Stimulated activated naive CD8-positive, alpha-beta T cell treated with anti-CD3 and anti-CD28 coated beads, Interleukin-15, amount 100 ng/mL, for 72 hours (primary cell): Measurements from ENCODE around the gene SLC6A20.
A peak's percentile ranks its signal among the peaks of the same experiment; 100 is the strongest.

Source experiments
- ATAC-seq: fragments of 150-1000 bp; cut with Tn5 transposase; 2 replicates; pipeline ENCODE4 v1.10.0; 2021; ENCODE audit warnings: mild to moderate bottlenecking, moderate library complexity
- DNase-seq, 2 donors: peaks; one replicate each; pipeline ENCODE4 v3.0.0; 2021 to 2022
- H3K27ac Mint-ChIP-seq, 2 donors: one replicate each; pipeline ENCODE4 v1.8.0; 2022; ENCODE audit warnings: mild to moderate bottlenecking in 2 of 2, mixed read lengths in 2 of 2, moderate library complexity in 2 of 2
- H3K27me3 Mint-ChIP-seq: one replicate; pipeline ENCODE4 v1.8.0; 2022; ENCODE audit warnings: mixed read lengths
- H3K4me1 Mint-ChIP-seq: one replicate; pipeline ENCODE4 v1.8.0; 2022; ENCODE audit warnings: mild to moderate bottlenecking, mixed read lengths
- H3K4me3 Mint-ChIP-seq, 2 donors: one replicate each; pipeline ENCODE4 v1.8.0; 2022; ENCODE audit warnings: mild to moderate bottlenecking in 2 of 2, mixed read lengths in 2 of 2, moderate library complexity in 1 of 2
- H3K9me3 Mint-ChIP-seq, 2 donors: one replicate each; pipeline ENCODE4 v1.8.0; 2022; ENCODE audit warnings: mixed read lengths in 2 of 2

The SLC6A20 gene

DNA sequence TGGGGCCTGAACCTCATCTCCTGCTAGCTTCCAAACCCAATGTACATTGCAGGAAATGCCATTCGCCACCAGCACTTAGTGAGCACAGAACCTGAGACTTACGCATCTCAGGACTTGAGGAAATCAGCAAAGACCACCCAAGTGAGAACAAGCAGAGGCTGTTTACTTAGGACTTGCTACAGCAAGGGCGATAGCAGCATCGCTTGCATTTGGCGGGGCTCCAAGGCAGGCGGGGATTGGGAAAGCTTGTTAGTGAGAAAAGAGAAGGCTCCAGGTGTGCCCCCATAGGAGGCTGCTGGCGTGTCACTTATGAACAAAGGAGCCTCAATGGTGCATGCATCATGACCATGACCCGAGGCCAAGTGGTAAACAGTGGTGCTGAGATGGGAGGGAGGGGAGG, 19.7 kb downstream of the SLC6A20 start:
- H3K4me3 Mint-ChIP-seq, result no peak overlapping the region
- no peak for ATAC-seq
- H3K27me3 Mint-ChIP-seq, result peaks cover 62% of the 10 kb centered on the region
- H3K27ac Mint-ChIP-seq, result no peak overlapping the region
- peaks cover 18% of the 10 kb centered on the region for H3K4me1 Mint-ChIP-seq
- H3K9me3 Mint-ChIP-seq, result no peaks in the 10 kb centered on the region
- DNase-seq, result no peak

DNA sequence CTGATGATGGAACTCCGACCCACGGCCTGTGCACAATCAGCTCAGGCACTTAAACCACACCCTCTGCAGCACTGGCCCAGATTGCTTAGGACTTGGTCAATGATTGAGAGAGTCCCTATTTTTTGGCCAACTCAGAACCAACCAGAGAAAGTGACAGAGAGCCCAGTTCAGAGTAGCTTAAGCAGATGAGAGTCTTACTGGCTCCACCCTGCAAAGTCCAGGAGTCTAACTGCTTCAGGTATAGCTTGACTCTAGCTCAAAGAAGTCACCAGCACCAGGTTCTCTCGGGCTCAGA, 20.1 kb downstream of the SLC6A20 start:
- Mint-ChIP-seq H3K27ac (no peak overlapping the region), H3K27me3 (peaks cover 66% of the 10 kb centered on the region), H3K4me1 (peaks cover 19% of the 10 kb centered on the region), H3K9me3 (no peaks in the 10 kb centered on the region), H3K4me3 (no peak overlapping the region)
- ATAC-seq, result no peak
- DNase-seq, result no peak

GRCh38 chr3:45775571-45776300, 20.6 kb downstream of the SLC6A20 start:
- Mint-ChIP-seq H3K4me1 (peaks cover 19% of the 10 kb centered on the region), H3K9me3 (no peaks in the 10 kb centered on the region), H3K27ac (no peak overlapping the region), H3K4me3 (no peak overlapping the region), H3K27me3 (peaks cover 71% of the 10 kb centered on the region)
- no peak for ATAC-seq
- no peak for DNase-seq

DNA sequence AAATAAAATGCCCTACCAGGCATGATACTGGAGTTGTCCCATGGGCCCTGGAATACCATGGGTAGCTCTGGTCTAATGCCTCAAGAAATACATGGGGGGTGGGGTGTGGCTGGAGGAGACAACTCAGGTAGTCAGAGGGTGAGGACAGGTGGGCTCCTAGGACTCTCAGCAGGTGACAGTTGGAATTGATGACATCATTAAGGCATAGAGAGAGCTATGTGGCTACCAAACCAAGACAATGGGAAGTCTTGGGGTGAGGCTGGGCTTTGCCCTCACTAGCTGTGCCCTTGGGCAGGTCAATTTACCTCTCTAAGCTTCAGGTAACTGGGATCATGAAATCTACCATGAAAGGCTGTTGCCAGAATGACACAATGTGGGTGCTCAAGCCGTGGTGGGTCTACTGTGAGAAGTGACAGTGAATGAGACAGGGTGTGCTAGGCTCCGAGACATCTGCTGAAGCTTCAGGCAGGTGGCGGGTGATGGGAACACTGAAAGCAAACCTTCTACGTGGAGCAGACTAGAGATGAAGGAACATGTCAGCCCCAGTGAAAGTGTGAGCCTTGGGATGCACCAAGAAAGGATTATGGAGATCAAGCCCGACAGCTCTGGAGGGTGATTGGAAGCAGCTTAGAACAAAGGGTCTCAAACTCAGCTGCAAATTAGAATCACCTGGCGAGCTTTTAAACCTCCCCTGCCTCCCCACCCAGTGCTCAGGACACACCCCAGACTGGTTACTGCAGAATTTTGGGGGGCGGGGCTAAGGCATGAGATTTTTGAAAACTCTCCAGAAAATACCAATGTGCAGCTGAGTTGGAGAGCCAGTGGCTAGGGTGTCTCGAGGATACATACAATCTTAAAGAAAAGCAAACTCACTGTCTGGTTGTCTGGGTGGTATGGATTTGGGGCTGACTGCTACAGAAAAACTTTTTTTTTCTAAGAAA, 21.5 kb downstream of the SLC6A20 start:
- DNase-seq (no peak), ATAC-seq (no peak)
- Mint-ChIP-seq H3K4me3 (no peak overlapping the region), H3K9me3 (no peaks in the 10 kb centered on the region), H3K27me3 (peaks cover 80% of the 10 kb centered on the region), H3K27ac (no peak overlapping the region), H3K4me1 (peaks cover 19% of the 10 kb centered on the region)

GRCh38 chr3:45773714-45774449, 22.5 kb downstream of the SLC6A20 start:
- ATAC-seq (no peak), DNase-seq (no peak)
- no peaks in the 10 kb centered on the region for H3K9me3 Mint-ChIP-seq
- no peak overlapping the region for H3K27ac Mint-ChIP-seq
- peaks cover 86% of the 10 kb centered on the region for H3K27me3 Mint-ChIP-seq
- peaks cover 19% of the 10 kb centered on the region for H3K4me1 Mint-ChIP-seq
- no peak overlapping the region for H3K4me3 Mint-ChIP-seq

- Mint-ChIP-seq H3K27ac (no peak overlapping the region), H3K4me1 (peaks cover 19% of the 10 kb centered on the region), H3K4me3 (no peak overlapping the region), H3K27me3 (peaks cover 86% of the 10 kb centered on the region), H3K9me3 (no peaks in the 10 kb centered on the region)
- DNase-seq, result no peak
- no peak for ATAC-seq
These were observed 23.3 kb downstream of the SLC6A20 start for GRCh38 chr3:45773072-45773471.

DNA sequence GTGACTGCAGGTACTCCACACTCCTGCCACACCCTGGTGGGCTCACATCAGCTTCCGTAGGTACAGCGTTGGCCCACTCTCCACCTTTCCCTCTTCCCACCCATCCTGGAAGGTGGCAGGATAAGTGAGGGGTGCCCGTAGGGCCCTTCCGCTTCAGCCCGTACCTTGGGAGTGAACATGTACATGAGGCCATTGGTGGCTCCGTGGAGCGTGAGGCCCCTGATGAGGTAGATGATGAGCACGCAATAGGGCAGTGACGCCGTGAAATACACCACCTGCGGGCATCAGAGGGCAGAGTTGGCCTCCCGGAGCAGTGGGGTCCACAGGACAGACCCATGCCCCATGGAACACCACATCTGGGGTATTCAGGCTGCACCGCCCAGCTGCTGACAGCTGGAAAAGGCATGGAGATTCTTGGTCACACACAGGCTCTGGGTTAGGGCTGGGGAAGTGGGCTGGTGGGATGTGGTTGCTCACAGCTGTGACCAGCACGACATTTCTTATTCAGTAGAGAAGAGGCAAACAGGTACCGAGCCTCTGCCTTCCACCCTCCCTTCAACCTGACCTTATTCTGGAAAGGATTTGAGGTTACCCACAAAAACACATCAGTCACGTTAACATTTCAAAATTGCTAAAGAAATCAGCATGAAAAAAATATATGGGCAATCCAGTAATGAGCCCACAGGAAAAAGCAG, 23.8 kb downstream of the SLC6A20 start:
- DNase-seq (peak; percentile 28 to 39), ATAC-seq (peak; percentile 92)
- Mint-ChIP-seq H3K27ac (no peak overlapping the region), H3K4me3 (no peak overlapping the region), H3K27me3 (peaks cover 89% of the 10 kb centered on the region), H3K4me1 (peaks cover 19% of the 10 kb centered on the region), H3K9me3 (peaks cover 0 to 4% of the 10 kb centered on the region in 2 donors)

DNA sequence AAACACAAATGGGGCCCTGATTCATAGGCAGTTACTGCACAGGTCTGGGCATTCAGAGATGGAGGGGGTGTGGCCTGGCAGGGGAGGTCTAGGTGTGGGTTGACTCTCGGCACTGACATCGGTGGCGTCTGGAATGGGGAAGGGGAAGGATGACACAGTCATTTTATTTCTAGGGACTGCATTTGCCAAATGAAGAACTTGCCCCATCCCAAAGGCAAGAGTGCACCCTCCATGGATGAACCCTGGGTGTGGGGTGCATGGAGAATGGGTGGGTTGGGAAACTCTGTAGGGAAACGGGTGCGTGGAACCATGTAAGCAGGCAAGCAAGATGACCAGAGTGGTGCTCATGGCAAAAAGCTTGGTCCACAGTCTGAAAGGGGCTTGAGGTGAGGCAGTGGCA, 24.5 kb downstream of the SLC6A20 start:
- peaks cover 0 to 7% of the 10 kb centered on the region in 2 donors for H3K9me3 Mint-ChIP-seq

DNA sequence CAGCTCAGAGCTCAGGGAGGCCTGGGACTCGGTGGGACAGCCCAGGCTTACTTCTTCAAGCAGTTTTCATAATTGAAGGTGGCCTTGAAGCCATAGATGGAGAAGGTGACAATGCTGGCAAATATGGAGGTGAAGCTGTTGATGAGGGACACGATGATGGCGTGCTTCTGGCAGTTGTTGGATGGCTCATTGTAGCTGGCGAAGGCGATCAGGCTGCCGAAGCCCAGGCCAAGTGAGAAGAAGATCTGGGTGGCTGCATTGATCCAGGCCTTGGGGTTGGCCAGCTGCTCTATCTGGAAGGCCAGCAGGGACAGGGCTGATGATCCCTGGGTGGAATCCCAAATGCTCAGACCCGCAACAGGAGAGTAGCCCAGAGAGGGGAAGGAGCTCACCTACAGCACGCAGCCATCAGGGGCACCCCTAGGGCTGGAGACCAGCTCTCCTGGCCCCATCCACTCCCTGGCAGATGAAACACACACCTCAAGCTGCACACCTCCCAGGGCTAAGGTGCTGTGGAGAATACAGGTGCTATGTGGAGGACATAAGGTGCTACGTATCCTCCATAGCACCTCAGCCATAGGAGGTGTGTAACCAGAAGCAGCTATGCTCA, 25.1 kb downstream of the SLC6A20 start:
- Mint-ChIP-seq H3K27me3 (peaks cover 89% of the 10 kb centered on the region), H3K27ac (no peak overlapping the region), H3K9me3 (peaks cover 0 to 7% of the 10 kb centered on the region in 2 donors), H3K4me3 (no peak overlapping the region), H3K4me1 (peaks cover 19% of the 10 kb centered on the region)
- DNase-seq (no peak), ATAC-seq (no peak)

More for the DNA sequence above, 24.5 kb downstream of the SLC6A20 start:
- DNase-seq (no peak), ATAC-seq (no peak)
- Mint-ChIP-seq H3K4me3 (no peak overlapping the region), H3K4me1 (peaks cover 19% of the 10 kb centered on the region), H3K27me3 (peaks cover 89% of the 10 kb centered on the region), H3K27ac (no peak overlapping the region)

- Mint-ChIP-seq H3K9me3 (peaks cover 0 to 7% of the 10 kb centered on the region in 2 donors), H3K27ac (no peak overlapping the region), H3K4me1 (peaks cover 6% of the 10 kb centered on the region), H3K27me3 (peaks cover 41% of the 10 kb centered on the region), H3K4me3 (no peak overlapping the region)
- no peak for DNase-seq
- ATAC-seq, result no peak
These were observed 30.4 kb downstream of the SLC6A20 start for GRCh38 chr3:45765958-45766357.

DNA sequence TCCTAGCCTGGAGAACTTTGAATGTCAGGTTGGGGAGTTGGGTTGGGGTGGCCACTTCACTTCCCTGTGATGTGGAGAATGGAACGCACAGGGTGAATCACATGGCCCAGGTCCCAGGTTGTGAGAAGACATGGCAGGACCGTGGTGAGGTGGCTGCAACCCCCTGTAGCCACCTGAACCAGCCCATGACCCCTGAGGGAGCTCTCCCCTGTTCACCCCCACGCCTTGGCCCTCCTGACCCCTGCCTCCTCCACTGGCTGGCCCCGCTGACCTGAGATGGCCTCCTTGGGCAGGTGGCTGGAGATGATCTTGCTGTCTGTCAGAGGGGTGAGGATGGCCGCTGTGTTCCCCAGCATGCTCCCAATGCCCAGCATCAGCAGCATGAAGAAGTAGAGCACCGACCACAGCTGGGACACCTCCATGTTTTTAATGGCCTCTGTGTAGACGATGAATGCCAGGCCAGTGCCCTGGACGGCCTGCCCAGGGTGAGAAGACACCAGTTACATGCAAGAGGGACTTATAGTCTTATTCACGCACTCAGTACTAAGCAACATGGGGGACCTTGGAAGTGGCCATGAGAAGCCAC, 31.0 kb downstream of the SLC6A20 start:
- peaks cover 35% of the 10 kb centered on the region for H3K27me3 Mint-ChIP-seq
- no peak overlapping the region for H3K4me3 Mint-ChIP-seq
- peak overlapping the region in 1 of 2 donors; percentile 20 for H3K27ac Mint-ChIP-seq
- H3K4me1 Mint-ChIP-seq, result peaks cover 6% of the 10 kb centered on the region
- DNase-seq (no peak), ATAC-seq (no peak)
- H3K9me3 Mint-ChIP-seq, result peaks cover 0 to 7% of the 10 kb centered on the region in 2 donors

DNA sequence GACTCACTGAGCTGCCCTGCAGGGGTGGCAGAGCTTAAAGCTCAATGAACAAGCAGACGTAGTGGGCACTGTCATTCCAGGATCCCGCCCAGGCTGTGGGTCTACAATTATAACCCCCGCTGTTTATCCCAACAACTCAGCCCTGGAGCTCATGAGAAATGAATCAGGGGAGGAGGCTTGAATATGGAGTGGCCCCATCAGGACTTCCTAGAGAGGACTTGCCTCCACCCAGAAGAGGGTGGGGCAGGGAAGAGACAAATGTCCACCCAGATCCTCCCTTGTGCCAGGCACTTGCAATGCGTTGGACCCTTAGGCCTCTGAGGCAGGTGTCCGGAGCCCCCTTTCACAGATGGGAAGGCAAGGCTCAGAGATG, 33.0 kb downstream of the SLC6A20 start:
- H3K9me3 Mint-ChIP-seq, result peaks cover 0 to 7% of the 10 kb centered on the region in 2 donors
- H3K27me3 Mint-ChIP-seq, result peaks cover 27% of the 10 kb centered on the region
- no peak for DNase-seq
- no peak overlapping the region for H3K27ac Mint-ChIP-seq
- ATAC-seq, result no peak
- H3K4me1 Mint-ChIP-seq, result peaks cover 6% of the 10 kb centered on the region
- H3K4me3 Mint-ChIP-seq, result no peak overlapping the region

DNA sequence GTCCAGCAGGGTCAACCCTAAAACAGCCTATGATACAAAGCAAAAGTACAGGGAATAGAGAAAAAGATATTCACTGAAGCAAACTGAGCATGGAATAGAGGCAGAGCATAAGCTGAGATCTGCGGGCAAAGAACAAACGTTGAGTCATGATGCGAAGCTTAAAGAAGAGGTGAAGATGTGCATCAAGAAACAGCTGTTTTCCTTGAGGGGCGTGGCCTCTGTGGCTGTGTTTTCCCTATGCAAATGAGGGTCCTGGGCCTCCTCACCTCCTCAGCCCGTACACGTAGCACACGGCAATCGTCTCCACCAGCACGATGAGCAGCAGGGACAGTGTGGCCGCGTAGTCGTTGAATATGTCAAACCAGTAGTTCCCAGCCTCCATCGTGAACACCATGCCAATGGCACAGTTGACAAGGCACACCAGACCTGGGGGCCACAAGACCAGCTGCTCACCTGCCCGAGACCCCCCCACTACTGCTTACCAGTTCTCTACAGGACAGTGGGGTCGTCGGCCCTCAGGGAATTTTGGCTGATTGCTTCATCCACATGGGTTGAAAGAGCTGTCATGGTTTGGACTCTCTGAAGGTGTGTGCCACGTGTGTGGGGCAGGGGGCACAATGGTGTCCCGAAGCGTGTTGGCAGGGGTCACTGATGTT, 33.6 kb downstream of the SLC6A20 start:
- ATAC-seq (no peak), DNase-seq (no peak)
- Mint-ChIP-seq H3K27ac (no peak overlapping the region), H3K9me3 (peaks cover 0 to 6% of the 10 kb centered on the region in 2 donors), H3K4me3 (no peak overlapping the region), H3K27me3 (peaks cover 22% of the 10 kb centered on the region), H3K4me1 (peaks cover 6% of the 10 kb centered on the region)

- ATAC-seq, result no peak
- DNase-seq, result no peak
- Mint-ChIP-seq H3K27me3 (peaks cover 15% of the 10 kb centered on the region), H3K9me3 (no peaks in the 10 kb centered on the region), H3K4me3 (no peak overlapping the region), H3K4me1 (peaks cover 6% of the 10 kb centered on the region), H3K27ac (no peak overlapping the region)
These were observed 34.5 kb downstream of the SLC6A20 start for GRCh38 chr3:45761831-45762230.
